Astrocyte (in vitro differentiated cells and primary cell): ENCODE measurements around the gene ATP8A1.

ENCODE experiments used
- CTCF ChIP-seq: IDR thresholded peaks from 2 replicates; pipeline ENCODE4 v1.5.1; 2011; ENCODE audit warnings: low read depth, mild to moderate bottlenecking, inconsistent platforms, low read length, moderate library complexity; ENCODE audit not compliant: insufficient read depth
- EZH2 ChIP-seq: IDR thresholded peaks from 2 replicates; pipeline ENCODE4 v1.6.1; 2012; ENCODE audit warnings: mild to moderate bottlenecking, low read length, inconsistent platforms; ENCODE audit not compliant: insufficient read depth

- TF ChIP-seq CTCF (no peak), EZH2 (no peak)
Observed at GRCh38 chr4:42671431-42672194, 14.7 kb upstream of the ATP8A1 start.
